Amniotic stem cell (primary cell): ENCODE data around the gene EIF2AK3.
"Not testable (repeated sequence)": the region's sequence is repeated elsewhere in the genome, so short reads cannot be mapped to it uniquely, and the experiment has no call there.

ENCODE experiments used
- DNase-seq: peaks from one replicate; lab custom pipeline; 2025; lab: John Stamatoyannopoulos, UW

Gene EIF2AK3

GRCh38 chr2:88627055-88627855, at the start of gene EIF2AK3:
Gene EIF2AK3, minus strand, starts transcription at chr2:88627464. Its CDS starts 190 bp downstream, at chr2:88627274.
- DNase-seq = peak; percentile 99

- no peak for DNase-seq
These were observed 46.1 kb upstream of the EIF2AK3 start for GRCh38 chr2:88673363-88673762.

- DNase-seq = no peak
These were observed 44.6 kb upstream of the EIF2AK3 start for GRCh38 chr2:88671786-88672427.

- DNase-seq = no peak
These were observed 42.4 kb upstream of the EIF2AK3 start for GRCh38 chr2:88669482-88670214.

- DNase-seq = no peak
These were observed 41.6 kb upstream of the EIF2AK3 start for GRCh38 chr2:88668862-88669261.

GRCh38 chr2:88667219-88667618, 40.0 kb upstream of the EIF2AK3 start:
- no peak for DNase-seq

GRCh38 chr2:88666576-88666975, 39.3 kb upstream of the EIF2AK3 start:
- DNase-seq = no peak

- no peak for DNase-seq
These were observed 33.4 kb upstream of the EIF2AK3 start for GRCh38 chr2:88660622-88661021.

- peak; percentile 29 for DNase-seq
These were observed 32.3 kb upstream of the EIF2AK3 start for GRCh38 chr2:88659538-88659915.

GRCh38 chr2:88658881-88659537, 31.7 kb upstream of the EIF2AK3 start:
- no peak for DNase-seq

- no peak for DNase-seq
These were observed 31.1 kb upstream of the EIF2AK3 start for GRCh38 chr2:88658326-88658725.

- no peak for DNase-seq
These were observed 29.9 kb upstream of the EIF2AK3 start for GRCh38 chr2:88657131-88657530.

GRCh38 chr2:88656690-88657089, 29.4 kb upstream of the EIF2AK3 start:
- no peak for DNase-seq

- no peak for DNase-seq
These were observed 27.4 kb upstream of the EIF2AK3 start for GRCh38 chr2:88654714-88655113.

GRCh38 chr2:88651646-88652045, 24.4 kb upstream of the EIF2AK3 start:
- no peak for DNase-seq

GRCh38 chr2:88645291-88645882, 18.1 kb upstream of the EIF2AK3 start:
- not testable (repeated sequence) for DNase-seq

- no peak for DNase-seq
These were observed 15.0 kb upstream of the EIF2AK3 start for GRCh38 chr2:88642278-88642677.

GRCh38 chr2:88641330-88641729, 14.1 kb upstream of the EIF2AK3 start:
- no peak for DNase-seq

GRCh38 chr2:88639865-88640264, 12.6 kb upstream of the EIF2AK3 start:
- DNase-seq = no peak

GRCh38 chr2:88638743-88639142, 11.5 kb upstream of the EIF2AK3 start:
- DNase-seq = no peak

GRCh38 chr2:88638123-88638650, 10.9 kb upstream of the EIF2AK3 start:
- DNase-seq = no peak

GRCh38 chr2:88637464-88637863, 10.2 kb upstream of the EIF2AK3 start:
- DNase-seq = no peak
